Stomach (tissue), 9 donors: ENCODE measurements around the gene TENM4. TPM values are rescaled to one million over a fixed set of nuclear protein-coding genes. Genes with fewer than 3 reads are reported as not detected.

Source experiments
- DNase-seq, 2 donors: peaks; one replicate each; pipeline versions ENCODE4 v3.0.0 to v3.0.0-alpha.2; 2013 to 2019
- H3K27ac ChIP-seq, 5 donors: fragments of 200-600 bp in 4 of 5; sonication (generic) in 4 of 5; one replicate each; pipeline ENCODE4 v1.5.1; 2013 to 2019; ENCODE audit warnings: mild to moderate bottlenecking in 1 of 5, moderate library complexity in 1 of 5
- H3K27me3 ChIP-seq, 3 donors: fragments of 200-600 bp; sonication (generic); one replicate each; pipeline ENCODE4 v1.5.1; 2017 to 2019; ENCODE audit warnings: mixed run types in 1 of 3
- H3K36me3 ChIP-seq, 4 donors: fragments of 200-600 bp; sonication (generic); 1 replicate in 3 of 4; 2 replicates in 1 of 4; pipeline ENCODE4 v1.5.1; 2016 to 2019
- H3K4me1 ChIP-seq, 4 donors: fragments of 200-600 bp; sonication (generic); one replicate each; pipeline ENCODE4 v1.5.1; 2016 to 2019
- H3K4me3 ChIP-seq, 4 donors: fragments of 200-600 bp; sonication (generic) in 3 of 4; one replicate each; pipeline ENCODE4 v1.5.1; 2016 to 2019; ENCODE audit warnings: mild to moderate bottlenecking in 1 of 4
- H3K9me3 ChIP-seq, 4 donors: fragments of 200-600 bp; sonication (generic); one replicate each; pipeline ENCODE4 v1.5.1; 2016 to 2019
- EP300 ChIP-seq: sonication (generic); formaldehyde crosslinking; IDR thresholded peaks from one replicate; pipeline ENCODE4 v1.6.1; 2017; ENCODE audit warnings: antibody characterized with exemption
- POLR2A ChIP-seq, 4 donors: fragments of 450-650 bp; IDR thresholded peaks; one replicate each; pipeline ENCODE4 v1.6.1; 2016; ENCODE audit warnings: antibody characterized with exemption in 4 of 4, control low read depth in 2 of 4, mild to moderate bottlenecking in 1 of 4, moderate library complexity in 1 of 4
- POLR2AphosphoS5 ChIP-seq, 3 donors: sonication (generic); formaldehyde crosslinking; IDR thresholded peaks; one replicate each; pipeline ENCODE4 v1.6.1; 2016; ENCODE audit warnings: antibody characterized with exemption in 3 of 3
- WGBS, 5 donors: extraction: QIAGEN DNeasy Blood & Tissue Kit in 3 of 5; methylation state at CpG; one replicate each; pipeline versions ENCODE4 v1.1.5 to v1.1.7; 2013 to 2018; 5-methylcytosine and 5-hydroxymethylcytosine counted together
- intact Hi-C: fragments of 100-400 bp; cut with DNase I; formaldehyde crosslinking; loops from one replicate; pipeline ENCODE4 v1.15.1; 2023; ENCODE audit warnings: low total_unique reads
- polyA plus RNA-seq, 3 donors: library from polyadenylated mRNA; stranded (reverse); fragments of 200-250 nt; gene quantifications; one replicate each; pipeline ENCODE4 v1.2.3, GENCODE V29; 2013
- total RNA-seq, 5 donors: library from RNA; depleted of rRNA; stranded (reverse); fragments of >200 nt; gene quantifications; one replicate each; pipeline versions ENCODE4 v1.1.0 to v1.2.3, GENCODE V29; 2014 to 2016
- TF ChIP-seq, protein P1 (sequence below), 7 experiments: fragments of 450-650 bp in 4 of 7; fragments of 200-600 bp in 3 of 7; sonication (generic) in 3 of 7; IDR thresholded peaks; one replicate each; pipeline ENCODE4 v1.5.1; 2016 to 2019; ENCODE audit warnings: antibody characterized with exemption in 7 of 7, control low read depth in 2 of 7, mild to moderate bottlenecking in 1 of 7
- donor health status: healthy with polysubstance abuse.
- donor health status: Bipolar disorder and iron deficiency.
- donor health status: healthy.

TENM4 gene
- total and polyA plus RNA-seq, 8 donors: 0.06 to 13.2 (median 0.87) TPM; not detected in 1

DNA sequence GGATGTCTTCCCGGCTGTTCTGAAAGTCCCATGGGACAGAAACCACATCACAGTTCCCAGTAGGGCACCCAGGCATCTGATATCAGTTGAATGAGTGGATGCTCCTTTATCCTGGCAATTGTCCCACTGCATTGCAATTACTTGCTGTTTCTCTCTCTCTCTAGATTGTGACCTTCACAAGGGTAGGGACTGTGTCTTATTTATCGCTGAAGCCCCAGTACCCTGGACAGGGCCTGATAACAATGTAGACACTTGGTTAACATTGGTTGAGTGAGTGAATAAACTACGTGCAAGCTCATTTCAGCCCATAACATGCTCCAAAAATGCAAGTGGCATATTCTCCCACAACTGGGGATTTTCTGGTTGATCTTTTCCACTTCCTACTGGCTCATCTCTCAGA, 672.5 kb downstream of the TENM4 start:
- no peaks in the 10 kb centered on the region for H3K4me1 ChIP-seq
- H3K9me3 ChIP-seq: no peaks in the 10 kb centered on the region
- no peak for DNase-seq
- no peaks in the 10 kb centered on the region for H3K36me3 ChIP-seq
- no peaks in the 10 kb centered on the region for H3K27me3 ChIP-seq
- no peak overlapping the region for H3K4me3 ChIP-seq
- intact Hi-C loops: no loop called here
- no peak for TF ChIP-seq POLR2A (IDR thresholded peaks at IDR 0.05)
- no peak for TF ChIP-seq EP300
- TF ChIP-seq, protein P1, sequence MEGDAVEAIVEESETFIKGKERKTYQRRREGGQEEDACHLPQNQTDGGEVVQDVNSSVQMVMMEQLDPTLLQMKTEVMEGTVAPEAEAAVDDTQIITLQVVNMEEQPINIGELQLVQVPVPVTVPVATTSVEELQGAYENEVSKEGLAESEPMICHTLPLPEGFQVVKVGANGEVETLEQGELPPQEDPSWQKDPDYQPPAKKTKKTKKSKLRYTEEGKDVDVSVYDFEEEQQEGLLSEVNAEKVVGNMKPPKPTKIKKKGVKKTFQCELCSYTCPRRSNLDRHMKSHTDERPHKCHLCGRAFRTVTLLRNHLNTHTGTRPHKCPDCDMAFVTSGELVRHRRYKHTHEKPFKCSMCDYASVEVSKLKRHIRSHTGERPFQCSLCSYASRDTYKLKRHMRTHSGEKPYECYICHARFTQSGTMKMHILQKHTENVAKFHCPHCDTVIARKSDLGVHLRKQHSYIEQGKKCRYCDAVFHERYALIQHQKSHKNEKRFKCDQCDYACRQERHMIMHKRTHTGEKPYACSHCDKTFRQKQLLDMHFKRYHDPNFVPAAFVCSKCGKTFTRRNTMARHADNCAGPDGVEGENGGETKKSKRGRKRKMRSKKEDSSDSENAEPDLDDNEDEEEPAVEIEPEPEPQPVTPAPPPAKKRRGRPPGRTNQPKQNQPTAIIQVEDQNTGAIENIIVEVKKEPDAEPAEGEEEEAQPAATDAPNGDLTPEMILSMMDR (IDR thresholded peaks at IDR 0.05): no peak
- no peak for TF ChIP-seq POLR2AphosphoS5 (IDR thresholded peaks at IDR 0.05)
- no peak overlapping the region for H3K27ac ChIP-seq
- WGBS, 5 donors: 66 to 91% (median 86%) methylated on average over 3 of the region's 3 CpGs

DNA sequence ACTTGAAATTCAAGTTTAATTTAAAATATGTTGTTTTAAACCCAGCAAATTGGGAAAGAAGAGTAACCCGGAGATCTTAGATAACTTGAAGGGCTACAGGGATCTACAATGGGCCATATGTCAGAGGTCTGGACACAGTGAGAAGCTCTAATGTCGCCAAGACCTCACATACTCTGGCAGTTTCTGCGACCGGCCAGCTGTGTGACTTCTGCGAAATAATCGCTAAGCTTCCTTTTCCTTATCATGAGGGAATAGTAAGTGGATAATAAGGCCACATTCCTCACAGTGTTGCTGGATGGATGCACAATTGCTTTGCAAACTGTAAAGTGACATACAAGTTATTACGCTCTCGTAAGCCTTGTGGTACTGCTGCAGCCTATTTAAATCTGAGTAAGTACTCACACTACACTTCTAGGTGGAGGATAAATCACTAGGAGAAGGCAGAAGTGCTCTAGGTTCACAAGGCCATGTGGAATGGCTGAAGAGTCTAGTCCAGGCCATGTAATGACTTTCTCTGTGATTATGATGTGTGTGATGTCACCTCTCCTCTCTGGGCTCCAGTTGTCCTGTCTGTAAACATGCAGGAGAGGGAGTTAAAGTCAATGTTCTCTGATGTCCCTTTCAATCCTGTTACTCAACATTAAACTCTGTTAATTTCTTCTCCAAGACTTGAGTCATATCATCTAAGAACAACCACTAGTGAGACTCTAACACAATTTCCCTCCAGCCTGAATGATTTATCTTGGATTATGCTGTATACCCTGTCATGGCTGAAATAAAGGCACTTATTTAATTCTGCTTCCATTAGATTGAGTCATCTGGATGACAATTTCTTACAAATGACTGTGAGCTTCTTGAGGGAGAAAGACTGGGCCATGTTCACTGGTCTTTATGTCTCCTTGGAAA, 673.5 kb downstream of the TENM4 start:
- no peaks in the 10 kb centered on the region for H3K4me1 ChIP-seq
- H3K4me3 ChIP-seq: no peak overlapping the region
- intact Hi-C loops: no loop called here
- H3K27me3 ChIP-seq: no peaks in the 10 kb centered on the region
- no peak for TF ChIP-seq EP300
- TF ChIP-seq, protein P1 (IDR thresholded peaks at IDR 0.05): no peak
- TF ChIP-seq POLR2A (IDR thresholded peaks at IDR 0.05): no peak
- no peak for TF ChIP-seq POLR2AphosphoS5 (IDR thresholded peaks at IDR 0.05)
- H3K9me3 ChIP-seq: no peaks in the 10 kb centered on the region
- no peaks in the 10 kb centered on the region for H3K36me3 ChIP-seq
- no peak for DNase-seq
- H3K27ac ChIP-seq: no peak overlapping the region
- 87 to 94% (median 92%) methylated on average over 8 of the region's 8 CpGs for WGBS, 5 donors

DNA sequence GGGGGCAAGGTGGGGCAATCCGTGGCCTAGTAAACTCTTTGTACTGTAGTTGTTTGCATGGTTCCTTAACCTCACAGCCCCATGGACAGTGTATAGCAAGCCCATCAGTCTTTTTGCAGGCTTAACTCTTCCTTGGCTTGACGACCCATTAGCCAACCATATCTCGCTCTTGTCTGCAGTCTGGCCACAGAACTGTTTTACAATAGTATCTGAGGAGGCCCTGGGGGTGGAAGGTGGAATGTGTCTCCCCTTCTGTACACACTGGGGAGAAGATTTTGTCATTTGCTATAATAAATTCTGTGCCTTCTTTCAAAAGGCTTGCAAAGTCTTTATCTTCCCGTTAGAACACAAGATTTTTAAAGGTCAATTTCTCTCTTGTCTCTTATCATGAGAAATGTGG, 675.9 kb downstream of the TENM4 start:
- intact Hi-C loops: no loop called here
- Histone ChIP-seq H3K4me1 (no peaks in the 10 kb centered on the region), H3K9me3 (no peaks in the 10 kb centered on the region), H3K36me3 (no peaks in the 10 kb centered on the region), H3K4me3 (no peak overlapping the region), H3K27ac (no peak overlapping the region), H3K27me3 (no peaks in the 10 kb centered on the region)
- TF ChIP-seq EP300: no peak
- DNase-seq: no peak
- WGBS, 5 donors: 55 to 68% (median 66%) methylated on average over 4 of the region's 4 CpGs

DNA sequence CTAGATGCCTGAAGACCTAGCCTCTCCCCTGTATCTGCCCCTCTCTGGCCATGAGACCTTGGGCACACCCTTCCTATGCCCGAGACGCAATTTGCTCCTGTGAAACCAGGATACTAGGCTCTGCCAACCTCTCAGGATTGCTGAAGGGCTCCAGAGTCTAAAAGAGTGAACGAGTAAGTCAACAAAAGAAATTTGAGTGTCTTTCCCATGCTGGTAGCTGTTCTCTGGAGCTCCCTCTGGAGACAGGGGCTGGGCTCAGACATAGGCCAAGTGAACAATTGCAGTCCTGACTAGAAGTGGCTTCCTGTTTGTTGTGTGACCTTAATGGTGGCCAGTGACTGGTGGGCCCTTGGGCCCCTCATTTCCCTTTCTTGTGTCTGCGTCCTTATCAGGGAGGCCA, 677.2 kb downstream of the TENM4 start:
- Histone ChIP-seq H3K27ac (no peak overlapping the region), H3K9me3 (no peaks in the 10 kb centered on the region), H3K4me1 (no peaks in the 10 kb centered on the region), H3K27me3 (no peaks in the 10 kb centered on the region), H3K36me3 (no peaks in the 10 kb centered on the region), H3K4me3 (no peak overlapping the region)
- intact Hi-C loops: no loop called here
- TF ChIP-seq, protein P1 (IDR thresholded peaks at IDR 0.05): no peak
- TF ChIP-seq EP300 (no peak), POLR2A (IDR thresholded peaks at IDR 0.05) (no peak), POLR2AphosphoS5 (IDR thresholded peaks at IDR 0.05) (no peak)
- 77 to 89% (median 86%) methylated on average over 3 to 4 of the region's 4 CpGs for WGBS, 5 donors
- no peak for DNase-seq

DNA sequence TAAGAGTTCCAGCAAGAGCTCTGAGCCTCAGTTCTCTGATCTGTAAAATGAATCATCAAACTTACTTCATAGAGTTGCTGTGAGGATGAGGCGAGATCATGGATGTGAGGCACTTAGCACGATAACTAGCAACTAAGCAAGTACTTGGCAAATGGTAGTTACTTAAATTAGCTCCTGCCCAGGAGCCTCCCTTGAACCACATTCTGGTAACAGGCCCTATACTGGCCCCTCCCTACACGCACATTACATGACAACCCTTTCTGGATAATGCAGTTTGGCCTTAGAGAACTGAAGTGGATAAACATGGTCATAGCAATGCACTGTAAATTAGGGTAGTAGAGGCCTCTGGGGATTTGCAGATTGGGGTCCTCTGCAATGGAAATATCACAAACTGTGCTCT, 678.7 kb downstream of the TENM4 start:
- H3K27ac ChIP-seq: no peak overlapping the region
- intact Hi-C loops: no loop called here
- H3K9me3 ChIP-seq: no peaks in the 10 kb centered on the region
- H3K4me1 ChIP-seq: no peaks in the 10 kb centered on the region
- no peaks in the 10 kb centered on the region for H3K27me3 ChIP-seq
- H3K36me3 ChIP-seq: no peaks in the 10 kb centered on the region
- 86 to 97% (median 92%) methylated on average over 3 of the region's 3 CpGs for WGBS, 5 donors
- no peak overlapping the region for H3K4me3 ChIP-seq
- no peak for DNase-seq
- TF ChIP-seq POLR2A (IDR thresholded peaks at IDR 0.05) (no peak), EP300 (no peak), POLR2AphosphoS5 (IDR thresholded peaks at IDR 0.05) (no peak)
- TF ChIP-seq, protein P1 (IDR thresholded peaks at IDR 0.05): no peak
